Neural progenitor cell (in vitro differentiated cells): ENCODE results near the gene EMC1.
"Not testable (repeated sequence)": the region's sequence is repeated elsewhere in the genome, so short reads cannot be mapped to it uniquely, and the experiment has no call there.

Experiments
- EZH2 ChIP-seq: fragments of 200-600 bp; sonication (generic); IDR thresholded peaks from 2 replicates; pipeline ENCODE4 v1.6.1; 2017; ENCODE audit warnings: antibody characterized with exemption, mild to moderate bottlenecking, moderate library complexity
- EZH2phosphoT487 ChIP-seq: fragments of 200-600 bp; sonication (generic); IDR thresholded peaks from 2 replicates; pipeline ENCODE4 v1.6.1; 2017; ENCODE audit warnings: antibody characterized with exemption

DNA sequence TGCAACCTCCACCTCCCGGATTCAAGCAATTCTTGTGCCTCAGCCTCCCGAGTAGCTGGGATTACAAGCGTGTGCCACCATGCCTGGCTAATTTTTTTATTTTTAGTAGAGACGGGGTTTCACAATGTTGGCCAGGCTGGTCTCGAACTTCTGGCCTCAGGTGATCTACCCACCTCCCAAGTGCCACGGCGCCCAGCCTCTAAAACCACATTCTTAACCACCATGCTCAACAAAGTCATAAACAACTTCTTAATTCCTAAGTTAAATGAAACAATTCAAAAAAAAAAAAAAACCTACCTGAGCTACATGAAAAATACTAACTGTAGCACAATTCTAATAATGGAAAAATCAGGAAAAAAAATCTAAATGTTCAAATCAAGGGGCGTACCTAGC lies 71.1 kb downstream of the EMC1 start:
- TF ChIP-seq EZH2phosphoT487, EZH2: not testable (repeated sequence)
